Stimulated activated CD4-positive, alpha-beta T cell treated with anti-CD3 and anti-CD28 coated beads, Interleukin-4, amount 100 ng/mL, for 1 hour (primary cell): ENCODE measurements around the gene SLC6A3.
"Not testable (repeated sequence)": the region's sequence is repeated elsewhere in the genome, so short reads cannot be mapped to it uniquely, and the experiment has no call there.

Experiments used
- DNase-seq: peaks from one replicate; pipeline ENCODE4 v3.0.0-alpha.2; 2020

The SLC6A3 gene

DNA sequence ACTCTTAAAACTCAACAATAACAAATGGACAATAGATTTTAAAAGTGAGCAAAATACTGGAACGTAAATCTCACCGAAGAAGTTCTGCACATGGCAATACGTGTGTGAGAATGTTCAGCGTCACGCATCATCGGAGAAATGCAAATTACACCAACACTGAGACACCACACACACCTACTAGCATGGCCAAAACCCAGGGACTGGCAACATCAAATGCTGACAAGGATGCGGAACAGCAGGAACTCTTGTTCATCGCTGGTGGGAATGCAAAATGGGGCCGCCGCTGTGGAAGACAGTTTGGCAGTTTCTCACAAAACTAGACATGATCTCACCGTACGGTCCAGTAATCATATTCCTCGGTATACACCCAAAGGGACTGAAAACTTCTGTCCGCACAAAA, 78.7 kb downstream of the SLC6A3 start:
- no peak for DNase-seq

DNA sequence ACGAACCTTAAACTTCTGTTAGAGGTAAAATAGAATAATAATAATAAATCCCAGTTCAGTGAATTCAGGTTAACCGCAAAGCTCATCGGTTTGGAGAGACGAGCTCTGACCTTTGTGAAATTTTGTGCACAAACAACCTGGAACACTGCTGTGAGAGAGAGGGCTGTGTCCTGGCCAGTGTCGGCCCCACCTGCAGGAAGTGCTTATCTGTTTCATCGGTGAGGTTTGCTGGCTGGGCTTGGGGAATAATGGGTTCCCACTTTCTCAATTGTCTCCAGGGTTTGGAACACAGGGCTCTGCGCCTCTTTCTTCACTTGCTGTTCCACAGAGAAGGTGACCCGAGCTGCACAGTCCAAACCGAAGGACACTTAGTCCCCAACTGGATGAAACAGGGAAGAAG, 81.0 kb downstream of the SLC6A3 start:
- no peak for DNase-seq

DNA sequence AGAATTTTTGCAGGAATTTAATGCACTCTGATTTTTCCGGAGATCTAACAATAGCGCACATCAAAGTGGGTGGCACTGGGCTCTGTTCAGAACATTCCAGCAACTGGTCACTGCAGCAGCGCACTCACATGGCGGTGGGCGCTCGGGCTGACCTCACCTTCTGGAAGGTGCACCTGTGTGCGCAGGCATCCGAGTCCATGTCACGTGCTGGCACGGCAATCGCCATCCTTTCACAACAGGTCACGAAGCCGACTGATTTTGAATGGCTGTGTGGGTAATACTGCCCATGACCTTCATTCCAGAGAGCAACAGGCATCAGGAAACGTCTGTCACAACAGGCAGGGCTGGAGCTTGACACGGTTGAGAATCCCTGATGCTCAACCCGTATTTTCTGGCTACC, 81.7 kb downstream of the SLC6A3 start:
- no peak for DNase-seq

DNA sequence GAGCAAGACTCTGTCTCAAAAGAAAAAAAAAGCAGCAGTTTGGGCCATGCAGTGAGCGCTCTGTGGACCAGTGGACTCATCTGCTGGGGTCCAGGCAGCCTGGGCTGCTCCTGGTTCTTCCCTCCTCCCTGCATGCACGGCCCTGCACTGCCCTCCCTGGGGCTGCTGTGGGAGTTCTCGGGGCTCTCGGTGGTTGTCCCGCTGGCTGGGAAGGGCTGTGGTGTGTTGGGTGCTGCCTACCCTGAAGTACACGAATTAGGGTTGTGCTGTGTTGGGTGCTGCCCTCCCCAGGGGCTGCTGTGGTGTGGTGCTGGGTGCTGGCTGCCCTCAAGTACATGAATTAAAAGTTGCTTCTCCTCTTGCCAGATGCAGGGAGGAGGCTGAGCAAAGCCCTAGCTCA, 82.1 kb downstream of the SLC6A3 start:
- DNase-seq = no peak

DNA sequence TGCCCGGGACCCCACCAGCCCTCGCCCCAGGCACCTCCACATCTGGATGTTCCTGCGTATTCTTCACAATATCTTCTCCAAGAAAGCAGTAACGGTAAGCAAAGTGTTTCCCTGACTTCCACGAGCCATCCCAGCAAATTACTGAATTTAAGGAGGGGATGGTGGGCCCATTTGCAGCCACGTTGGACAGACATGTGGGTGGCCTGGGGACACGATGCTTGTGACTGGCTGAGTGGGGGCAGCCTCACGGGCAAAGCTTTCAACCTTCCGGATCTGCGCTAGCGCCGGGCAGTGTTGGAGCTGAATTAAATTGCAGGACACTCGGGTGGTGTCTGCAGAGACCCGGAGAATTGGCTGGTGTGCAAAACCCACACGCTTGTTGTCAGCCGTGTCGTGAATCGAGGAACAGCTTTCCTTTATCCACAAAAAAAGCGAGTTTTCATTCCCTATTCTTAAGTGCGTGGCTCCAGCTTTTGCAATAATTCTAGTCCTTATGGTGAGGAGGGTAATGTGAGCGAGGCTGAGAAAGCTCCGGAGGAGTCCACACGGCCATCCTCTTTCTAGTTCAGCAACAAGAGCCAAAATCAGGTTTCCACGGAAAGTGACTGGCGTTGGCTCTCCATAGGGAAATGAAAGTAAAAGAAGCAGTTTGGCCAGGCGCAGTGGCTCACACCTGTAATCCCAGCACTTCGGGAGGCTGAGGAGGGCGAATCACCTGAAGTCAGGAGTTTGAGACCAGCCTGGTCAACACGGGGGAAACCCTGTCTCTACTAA, 82.8 kb downstream of the SLC6A3 start:
- DNase-seq = no peak

DNA sequence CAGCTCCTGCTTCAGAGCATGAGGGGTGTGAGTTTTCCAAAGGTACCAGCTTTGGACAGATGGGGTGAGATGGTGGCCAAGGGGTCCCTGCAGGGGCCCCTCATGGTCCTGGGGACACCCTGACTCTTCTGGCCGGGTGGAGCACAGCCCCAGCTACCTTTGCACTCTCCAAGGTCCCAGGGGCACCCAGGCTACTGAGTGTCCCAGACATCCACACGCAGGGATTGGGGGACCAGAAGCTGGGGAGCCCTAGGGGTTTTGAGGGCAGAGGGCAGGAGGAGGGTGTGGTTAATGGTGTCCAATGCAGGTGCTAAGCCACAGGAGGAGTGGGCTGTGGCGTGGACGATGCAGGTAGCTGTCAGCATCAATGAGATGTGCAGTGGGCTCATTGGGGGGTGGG, 84.4 kb downstream of the SLC6A3 start:
- DNase-seq = no peak

DNA sequence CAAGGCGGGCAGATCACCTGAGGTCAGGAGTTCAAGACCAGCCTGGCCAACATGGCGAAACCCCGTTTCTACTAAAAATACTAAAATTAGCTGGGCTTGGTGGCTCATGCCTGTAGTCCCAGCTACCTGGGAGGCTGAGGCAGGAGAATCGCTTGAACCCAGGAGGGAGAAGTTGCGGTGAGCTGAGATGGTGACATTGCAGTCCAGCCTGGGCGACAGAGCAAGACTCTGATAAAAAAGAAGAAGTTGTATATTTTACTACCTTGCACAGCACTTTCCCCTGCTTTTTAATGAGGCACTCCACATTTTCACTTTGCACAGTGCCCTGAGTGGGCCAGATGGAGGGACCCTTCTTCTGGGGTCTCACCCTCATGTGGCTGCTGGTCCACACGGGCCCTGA, 84.9 kb downstream of the SLC6A3 start:
- not testable (repeated sequence) for DNase-seq

DNA sequence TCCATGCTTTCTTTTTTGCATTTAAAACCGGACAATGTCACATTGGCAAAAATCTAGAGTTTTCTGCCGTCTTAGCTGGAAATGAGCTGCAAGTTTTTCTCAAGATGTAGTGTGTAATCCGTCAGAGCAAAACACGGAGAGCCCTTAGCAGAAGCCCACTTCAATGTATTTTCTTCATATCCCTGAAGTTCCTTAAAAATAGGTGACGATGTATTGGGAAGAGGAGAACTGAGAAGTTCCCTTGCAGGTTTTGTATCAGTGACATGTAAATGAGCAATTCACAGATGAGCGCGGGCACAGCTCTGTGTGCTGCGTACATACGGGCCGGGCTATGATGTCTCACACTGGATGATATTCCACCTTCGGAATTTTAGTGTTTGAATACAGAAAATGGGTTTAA, 85.5 kb downstream of the SLC6A3 start:
- no peak for DNase-seq

DNA sequence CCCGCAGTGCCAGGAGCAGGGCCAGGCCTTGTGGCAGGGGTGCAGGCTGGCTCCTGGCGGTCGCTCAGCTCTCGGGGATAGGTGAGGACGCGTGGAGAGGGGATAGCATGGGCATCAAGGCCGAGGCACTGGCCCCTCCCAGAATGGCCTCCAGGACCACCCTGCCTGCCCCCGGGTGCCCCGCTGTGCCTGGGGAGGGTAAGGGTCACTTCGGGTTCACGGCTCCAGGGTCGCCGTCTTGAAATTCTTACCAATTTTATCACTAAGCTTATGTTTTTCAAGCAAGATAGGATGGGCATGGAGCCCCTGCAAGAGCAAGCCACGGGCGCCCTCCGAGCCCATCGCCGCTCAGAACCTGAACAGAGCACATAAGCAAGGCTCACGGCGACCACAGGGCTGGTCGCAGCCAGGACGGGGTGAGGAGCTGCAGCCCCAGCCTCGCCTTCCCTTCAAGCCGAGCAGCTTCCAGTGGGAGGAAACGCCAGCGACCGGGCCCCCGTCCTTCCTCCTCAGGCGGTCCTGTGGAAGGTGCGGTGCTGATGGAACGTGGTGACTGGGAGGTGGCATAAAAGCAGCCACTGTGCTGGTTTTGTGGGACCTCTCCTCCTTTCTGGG, 86.1 kb downstream of the SLC6A3 start:
- DNase-seq = no peak

DNA sequence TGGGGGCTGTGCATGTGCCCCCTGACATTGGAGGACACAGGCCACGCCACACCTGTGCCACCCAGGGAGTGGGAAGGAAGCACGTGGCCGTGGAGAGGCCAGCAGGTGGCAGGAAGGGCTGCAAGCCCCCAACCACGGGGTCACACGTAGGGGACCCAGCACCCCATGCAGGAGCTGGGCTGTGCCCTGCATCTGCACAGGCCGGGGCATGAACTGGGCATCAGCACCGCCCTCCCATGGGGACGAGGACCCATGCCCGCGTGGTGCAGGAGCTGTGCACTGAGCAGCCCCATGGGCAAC, 86.6 kb downstream of the SLC6A3 start:
- no peak for DNase-seq

DNA sequence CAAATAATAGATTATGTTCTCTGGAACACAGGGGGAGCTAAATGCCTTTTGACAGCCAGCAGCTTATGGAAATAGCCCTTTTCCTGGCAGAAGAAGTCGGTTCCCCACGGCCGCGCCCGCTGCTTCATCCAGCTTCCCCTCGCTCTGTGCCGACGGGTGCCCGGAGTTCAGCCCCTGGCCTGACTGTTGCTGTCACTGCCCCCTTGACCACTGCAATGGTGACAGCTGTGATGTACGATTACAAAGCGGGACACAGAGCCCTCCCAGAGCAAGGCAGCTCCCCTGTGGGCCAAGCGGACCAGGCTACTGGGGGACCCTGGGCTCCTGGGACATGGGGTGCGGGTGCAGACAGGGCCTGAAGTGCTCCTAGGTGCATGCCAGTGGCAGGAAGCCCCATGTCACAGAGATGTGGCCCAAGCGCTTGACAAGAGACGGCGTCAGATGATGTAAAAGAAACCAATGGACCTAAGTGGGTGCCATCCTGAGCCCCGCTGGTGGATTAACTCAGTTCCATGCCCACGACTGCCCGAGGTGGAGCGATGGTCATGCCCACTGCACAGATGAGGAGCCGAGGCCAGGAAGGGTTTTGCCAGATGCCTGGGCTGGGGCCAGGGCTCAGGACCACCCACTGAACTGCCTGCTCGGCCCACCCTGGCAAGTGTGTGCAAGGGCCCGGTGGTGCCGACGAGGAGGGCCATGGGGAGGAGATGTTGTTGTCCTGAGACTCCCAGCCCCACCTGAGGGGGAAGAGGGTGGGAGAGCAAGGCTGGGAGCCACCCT, 87.1 kb downstream of the SLC6A3 start:
- no peak for DNase-seq

DNA sequence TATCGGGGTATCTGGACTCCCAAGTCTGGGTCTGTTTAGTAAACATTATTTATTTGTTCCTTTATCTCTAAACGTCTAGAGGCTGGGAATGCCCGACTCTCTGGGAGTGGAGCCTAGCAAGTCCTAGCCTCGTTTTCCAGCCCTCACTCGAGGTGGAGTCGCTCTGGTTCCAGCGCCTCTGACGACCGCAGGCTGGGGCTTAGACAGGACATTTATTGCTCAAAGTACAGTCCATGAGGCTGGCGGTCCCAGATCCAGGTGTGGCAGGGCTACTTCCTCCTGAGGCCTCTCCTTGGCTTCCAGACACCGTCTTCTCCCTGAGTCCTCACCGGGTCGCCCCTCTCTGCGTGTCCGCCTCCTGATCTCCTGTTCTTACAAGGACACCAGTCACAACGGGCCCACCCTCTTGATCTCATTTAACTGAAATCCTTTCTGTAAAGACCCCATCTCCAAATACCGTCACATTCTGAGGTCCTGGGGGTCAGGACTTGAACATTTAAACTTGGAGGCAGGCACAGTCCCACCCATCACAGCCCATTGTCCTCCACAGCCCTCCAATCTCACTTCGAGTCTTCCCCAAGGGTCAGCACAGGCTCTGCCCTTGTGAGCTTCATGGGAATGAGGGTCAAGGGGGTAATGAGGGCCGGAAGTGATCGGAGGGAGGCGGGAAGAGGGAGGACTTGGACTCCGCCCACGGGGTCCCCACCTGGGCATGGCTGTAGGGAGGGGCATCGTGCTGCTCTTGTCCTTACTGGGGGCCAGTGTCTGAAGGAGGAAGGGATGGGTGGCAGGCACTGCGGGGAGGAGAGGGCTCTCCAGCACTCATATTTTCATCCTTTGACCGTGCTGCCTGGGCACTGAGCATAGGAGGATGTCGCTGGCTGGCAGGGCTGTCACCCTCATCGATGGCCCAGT, 88.1 kb downstream of the SLC6A3 start:
- no peak for DNase-seq

DNA sequence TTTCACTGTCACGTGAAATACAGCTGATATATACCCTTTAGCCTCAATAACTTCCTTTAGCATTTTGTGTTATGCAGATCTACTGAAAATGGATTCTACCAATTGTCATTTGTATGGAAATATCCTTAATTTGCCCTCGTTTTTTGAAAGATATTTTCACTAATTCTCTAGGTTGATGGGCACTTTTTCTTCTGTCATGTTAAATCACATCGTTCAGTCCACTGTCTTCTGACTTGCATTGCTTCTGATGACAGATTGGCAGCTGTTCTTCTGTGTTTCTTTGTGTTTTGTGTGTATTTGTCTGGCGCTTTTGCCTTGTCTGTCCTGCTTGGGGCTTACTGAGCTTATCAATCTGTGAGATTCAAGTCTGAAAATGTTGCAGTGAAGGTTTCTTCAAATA, 90.7 kb downstream of the SLC6A3 start:
- no peak for DNase-seq

DNA sequence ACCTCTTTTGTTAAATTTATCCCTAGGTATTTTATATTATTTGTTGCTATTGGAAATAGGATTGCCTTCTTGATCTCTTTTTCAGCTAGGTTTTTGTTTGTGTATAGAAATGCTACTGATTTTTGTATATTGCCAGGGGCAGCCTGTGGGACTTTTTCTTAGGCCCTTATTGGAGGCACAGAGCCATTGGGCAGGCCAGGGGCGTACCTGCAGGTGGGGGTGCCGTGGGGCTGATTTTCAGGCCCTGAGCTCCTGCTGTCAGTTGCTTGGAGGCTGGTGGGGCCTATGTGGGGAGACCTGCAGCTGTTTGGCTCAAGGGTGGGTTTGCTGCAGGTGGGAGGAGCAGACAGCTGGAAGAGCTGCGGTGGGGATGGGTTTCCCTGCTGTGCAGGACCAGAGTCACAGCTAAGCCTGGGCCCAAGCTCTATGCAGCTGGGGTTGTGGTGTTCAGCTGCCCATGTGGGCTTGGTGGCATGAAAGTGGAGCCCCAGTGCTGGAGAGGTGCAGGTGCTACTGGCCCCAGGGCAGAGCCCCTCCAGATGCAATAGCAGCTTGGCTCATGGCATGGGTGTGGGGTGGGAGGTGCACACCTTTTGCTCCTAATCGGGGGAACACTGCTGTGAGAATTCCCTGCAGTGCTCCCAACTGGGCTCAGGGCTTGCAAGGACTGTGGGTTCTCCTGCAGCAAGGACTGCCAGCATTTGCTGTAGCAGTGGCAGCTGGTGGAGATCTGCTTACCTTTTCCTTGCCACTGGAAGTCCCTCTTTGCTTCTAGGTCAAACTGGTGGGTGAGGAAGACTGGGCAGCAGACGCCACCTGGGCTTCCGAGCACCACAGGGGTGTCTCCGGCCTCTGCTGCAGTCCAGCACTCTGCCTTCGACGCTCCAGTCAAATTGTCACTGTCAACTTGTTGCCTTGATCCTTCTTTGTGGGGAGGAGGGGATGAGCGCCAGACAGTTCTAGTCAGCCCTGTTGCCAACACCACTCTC, 92.7 kb downstream of the SLC6A3 start:
- DNase-seq = no peak

DNA sequence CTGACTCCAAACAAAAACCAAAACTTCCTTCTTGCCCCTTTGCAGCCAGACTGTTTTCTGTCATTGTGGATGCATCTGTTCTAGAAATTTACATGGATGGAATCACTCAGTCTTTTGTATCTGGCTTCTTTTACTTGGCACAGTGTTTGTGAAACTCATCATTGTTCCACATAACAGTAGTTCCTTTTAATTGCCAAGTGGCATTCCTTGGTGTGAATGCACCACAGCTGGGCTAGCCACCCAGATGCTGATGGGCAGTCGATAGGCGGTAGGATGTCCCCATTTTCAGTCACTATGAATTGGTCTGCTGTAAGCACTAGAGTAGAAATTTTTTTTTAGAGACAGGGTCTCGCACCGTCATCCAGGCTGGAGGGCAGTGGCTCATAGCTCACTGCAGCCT, 94.1 kb downstream of the SLC6A3 start:
- DNase-seq = no peak

DNA sequence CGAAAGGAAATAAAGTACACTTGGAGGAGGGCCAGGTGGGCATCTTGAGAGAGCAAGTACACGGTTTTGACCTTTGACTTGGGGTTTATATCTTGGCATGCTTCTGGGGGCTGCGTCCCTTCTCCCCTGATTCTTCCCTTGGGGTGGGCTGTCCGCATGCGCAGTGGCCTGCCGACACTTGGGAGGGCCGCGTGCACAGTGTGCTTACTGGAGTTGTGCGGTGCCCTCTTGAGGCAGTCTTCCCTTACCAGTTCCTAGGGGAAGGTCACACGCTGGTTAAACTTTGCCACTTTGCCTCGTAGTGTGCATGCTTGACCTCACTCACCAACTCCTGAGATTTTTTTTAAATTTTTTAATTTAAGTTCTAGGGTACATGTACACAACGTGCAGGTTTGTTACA, 96.0 kb downstream of the SLC6A3 start:
- no peak for DNase-seq

DNA sequence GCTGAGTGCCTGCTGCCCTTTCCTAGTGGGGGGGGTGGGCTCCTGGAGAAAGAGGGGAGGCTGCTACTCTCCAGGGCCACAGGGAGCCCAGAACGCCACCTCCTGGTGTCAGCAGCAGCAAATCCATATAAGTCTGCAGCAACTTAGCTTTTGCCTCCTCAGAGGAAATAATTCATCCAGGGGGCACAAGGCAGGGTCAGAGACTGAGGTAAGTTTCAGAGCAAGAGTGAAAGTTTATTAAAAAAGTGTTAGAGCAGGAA, 96.3 kb downstream of the SLC6A3 start:
- no peak for DNase-seq

DNA sequence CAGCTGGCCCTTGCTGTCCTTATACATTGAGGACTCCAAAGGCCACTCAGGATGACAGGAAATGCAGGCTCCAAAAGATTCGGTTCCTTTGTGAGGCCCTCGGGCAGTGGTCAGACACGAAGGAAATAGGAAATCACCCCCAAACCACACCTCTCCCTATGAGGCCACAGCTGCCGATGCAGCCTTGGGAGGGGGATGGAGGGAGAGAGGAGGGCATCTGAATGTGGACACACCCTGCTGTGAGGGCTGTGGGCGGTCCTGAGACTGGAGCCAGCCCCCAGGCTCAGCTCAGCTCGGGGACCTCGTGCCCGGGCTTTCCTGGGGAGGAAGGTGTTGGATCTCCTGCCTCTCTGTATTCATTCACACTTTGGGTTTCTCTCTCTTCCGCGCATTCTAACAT, 97.7 kb downstream of the SLC6A3 start:
- DNase-seq = no peak

DNA sequence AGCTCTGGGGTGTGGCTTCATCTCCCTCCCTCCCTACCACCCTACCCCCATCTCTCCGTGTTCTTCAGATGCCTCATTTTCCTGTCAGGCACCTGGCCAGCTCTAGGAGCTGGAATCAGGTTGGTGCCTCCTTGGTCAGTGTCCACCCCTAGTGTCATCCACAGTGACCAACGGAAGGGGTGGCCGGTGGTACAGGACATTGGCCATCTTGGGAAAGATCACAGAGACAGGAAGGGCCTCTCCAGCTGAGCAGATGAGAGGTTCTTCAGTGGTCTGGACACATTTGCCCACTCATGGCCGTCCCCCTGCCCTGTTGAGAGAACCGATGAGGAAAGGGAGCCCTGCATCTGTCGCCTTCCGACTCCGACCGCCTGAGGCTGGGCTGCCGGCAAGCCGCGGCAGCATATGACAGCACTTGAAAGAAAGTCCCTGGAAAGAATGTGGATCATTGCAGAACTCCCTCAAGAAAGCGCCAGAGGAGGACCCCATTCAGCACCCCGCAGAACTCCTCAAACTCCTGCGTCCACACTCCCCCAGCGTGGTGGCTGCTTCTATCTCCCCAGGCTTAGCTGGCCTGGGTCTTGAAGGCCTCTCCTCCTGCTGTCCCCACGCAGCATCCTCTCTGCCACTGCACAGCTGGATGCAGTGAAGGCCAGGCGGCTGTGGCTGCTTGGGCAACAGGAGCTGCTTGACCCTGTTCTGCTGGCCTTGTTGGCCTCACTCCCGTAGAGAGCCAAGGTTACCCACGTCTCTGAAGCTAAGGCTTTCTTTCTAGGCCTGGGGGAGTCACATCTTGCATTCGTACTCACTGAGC, 98.4 kb downstream of the SLC6A3 start:
- no peak for DNase-seq

DNA sequence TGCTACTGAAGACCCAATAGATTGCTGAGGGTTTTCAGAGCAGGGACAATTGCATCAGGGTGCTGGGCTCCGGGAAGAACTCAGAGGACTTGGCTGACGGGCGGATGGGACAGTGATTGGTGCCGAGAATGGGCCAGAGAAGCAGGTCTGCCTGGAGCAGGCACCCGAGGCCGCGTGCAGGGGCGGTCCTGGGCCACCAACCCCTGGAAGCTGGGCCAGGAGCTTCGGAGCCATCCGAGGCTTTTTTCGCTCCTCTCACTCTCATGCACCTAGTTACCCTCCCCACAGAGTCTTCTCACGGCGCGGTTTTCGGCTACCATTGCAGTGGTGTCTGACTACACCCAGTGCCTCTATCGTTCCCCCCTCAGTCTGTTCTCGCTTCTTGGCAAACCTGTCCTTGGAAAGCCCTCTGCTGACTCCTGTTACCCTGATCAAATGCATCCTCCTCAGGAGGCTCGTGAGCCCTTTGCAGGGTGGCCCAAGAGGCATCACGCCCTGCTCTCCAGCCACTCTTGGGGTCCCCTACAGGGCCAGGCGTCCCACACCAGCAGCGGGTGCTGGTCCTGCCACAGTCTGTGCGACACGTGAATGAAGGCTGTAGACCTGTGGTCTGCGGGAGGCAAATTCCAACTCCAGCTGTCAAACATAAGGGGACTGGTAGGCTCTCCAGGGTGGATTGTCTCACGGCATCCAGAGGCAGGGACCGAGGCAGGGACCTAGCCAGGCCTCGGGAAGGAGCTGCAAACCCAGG, 99.2 kb downstream of the SLC6A3 start:
- no peak for DNase-seq
